OCI-LY3 (cell line): ENCODE measurements around the gene DNAH14.
A peak's percentile ranks its signal among the peaks of the same experiment; 100 is the strongest.

Experiments
- H2AFZ ChIP-seq: fragments of 200-600, 300-600 bp; shearing (Covaris generic); 2 replicates; pipeline ENCODE4 v1.6.0; 2014; ENCODE audit warnings: antibody characterized with exemption, low read depth, low read length
- H3K27ac ChIP-seq: fragments of 200-600, 300-600 bp; sonication (generic); 2 replicates; pipeline ENCODE4 v1.5.1; 2014; ENCODE audit warnings: mild to moderate bottlenecking, low read length, moderate library complexity, mixed read lengths
- H3K27me3 ChIP-seq: fragments of 200-600, 300-600 bp; sonication (generic); 2 replicates; pipeline ENCODE4 v1.6.1; 2014; ENCODE audit warnings: low read depth, low read length, mixed read lengths
- H3K36me3 ChIP-seq: fragments of 200-600, 300-600 bp; sonication (generic); replicated peaks from 2 replicates; pipeline ENCODE3; 2014; ENCODE audit warnings: low read depth, low read length, mixed read lengths
- H3K4me1 ChIP-seq: fragments of 300-600, 200-600 bp; sonication (generic); 2 replicates; pipeline ENCODE4 v1.6.1; 2014; ENCODE audit warnings: low read length, mixed read lengths
- H3K4me2 ChIP-seq: fragments of 200-600, 300-600 bp; sonication (generic); 2 replicates; pipeline ENCODE4 v1.6.1; 2014; ENCODE audit warnings: low read length, mixed read lengths
- H3K4me3 ChIP-seq: fragments of 300-600, 200-600 bp; sonication (generic); 2 replicates; pipeline ENCODE4 v1.5.1; 2014; ENCODE audit warnings: antibody characterized with exemption, mild to moderate bottlenecking, low read length, moderate library complexity
- H3K79me2 ChIP-seq: fragments of 300-600, 200-600 bp; shearing (Covaris generic); 2 replicates; pipeline ENCODE4 v1.6.1; 2014; ENCODE audit warnings: mild to moderate bottlenecking, low read length, mixed read lengths
- H3K9ac ChIP-seq: fragments of 300-600, 200-600 bp; shearing (Covaris generic); 2 replicates; pipeline ENCODE4 v1.6.0; 2014; ENCODE audit warnings: mild to moderate bottlenecking, low read length, moderate library complexity
- H3K9me3 ChIP-seq: fragments of 200-600, 300-600 bp; shearing (Covaris generic); 2 replicates; pipeline ENCODE4 v1.6.1; 2014; ENCODE audit warnings: low read length, mixed read lengths; ENCODE audit not compliant: insufficient read depth
- H4K20me1 ChIP-seq: fragments of 200-600, 300-600 bp; sonication (generic); 2 replicates; pipeline ENCODE4 v1.6.1; 2016; ENCODE audit warnings: low read length, mixed read lengths; ENCODE audit not compliant: insufficient read depth
- EZH2phosphoT487 ChIP-seq: fragments of 200-600 bp; shearing (Covaris generic); IDR thresholded peaks from 2 replicates; pipeline ENCODE4 v1.6.1; 2018; ENCODE audit warnings: antibody characterized with exemption, mixed run types, low read depth
- TF ChIP-seq, protein P1 (sequence below): fragments of 200-600, 300-600 bp; sonication (generic); IDR thresholded peaks from 2 replicates; pipeline ENCODE4 v1.5.1; 2014; ENCODE audit warnings: antibody characterized with exemption, low read length, low read depth

The DNAH14 gene

DNA sequence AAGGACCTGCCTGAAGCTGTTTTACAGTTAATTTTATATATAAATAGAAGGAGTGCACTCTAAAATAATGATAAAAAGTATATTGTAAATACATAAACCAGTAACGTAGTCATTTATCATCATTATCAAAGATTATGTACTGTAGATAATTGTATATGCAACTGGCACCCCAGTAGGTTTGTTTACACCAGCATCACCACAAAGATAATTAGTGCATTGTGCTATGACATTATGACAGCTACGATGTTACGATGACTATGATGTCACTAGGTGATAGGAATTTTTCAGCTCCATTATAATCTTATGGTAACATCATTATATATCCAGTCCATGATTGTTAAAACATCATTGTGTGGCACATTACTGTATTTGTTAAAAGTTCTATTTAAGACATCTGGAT is 313.1 kb downstream of the DNAH14 start:
- TF ChIP-seq EZH2phosphoT487: no peak
- TF ChIP-seq, protein P1, sequence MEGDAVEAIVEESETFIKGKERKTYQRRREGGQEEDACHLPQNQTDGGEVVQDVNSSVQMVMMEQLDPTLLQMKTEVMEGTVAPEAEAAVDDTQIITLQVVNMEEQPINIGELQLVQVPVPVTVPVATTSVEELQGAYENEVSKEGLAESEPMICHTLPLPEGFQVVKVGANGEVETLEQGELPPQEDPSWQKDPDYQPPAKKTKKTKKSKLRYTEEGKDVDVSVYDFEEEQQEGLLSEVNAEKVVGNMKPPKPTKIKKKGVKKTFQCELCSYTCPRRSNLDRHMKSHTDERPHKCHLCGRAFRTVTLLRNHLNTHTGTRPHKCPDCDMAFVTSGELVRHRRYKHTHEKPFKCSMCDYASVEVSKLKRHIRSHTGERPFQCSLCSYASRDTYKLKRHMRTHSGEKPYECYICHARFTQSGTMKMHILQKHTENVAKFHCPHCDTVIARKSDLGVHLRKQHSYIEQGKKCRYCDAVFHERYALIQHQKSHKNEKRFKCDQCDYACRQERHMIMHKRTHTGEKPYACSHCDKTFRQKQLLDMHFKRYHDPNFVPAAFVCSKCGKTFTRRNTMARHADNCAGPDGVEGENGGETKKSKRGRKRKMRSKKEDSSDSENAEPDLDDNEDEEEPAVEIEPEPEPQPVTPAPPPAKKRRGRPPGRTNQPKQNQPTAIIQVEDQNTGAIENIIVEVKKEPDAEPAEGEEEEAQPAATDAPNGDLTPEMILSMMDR: no peak
- H3K79me2 ChIP-seq: no peaks in the 10 kb centered on the region

DNA sequence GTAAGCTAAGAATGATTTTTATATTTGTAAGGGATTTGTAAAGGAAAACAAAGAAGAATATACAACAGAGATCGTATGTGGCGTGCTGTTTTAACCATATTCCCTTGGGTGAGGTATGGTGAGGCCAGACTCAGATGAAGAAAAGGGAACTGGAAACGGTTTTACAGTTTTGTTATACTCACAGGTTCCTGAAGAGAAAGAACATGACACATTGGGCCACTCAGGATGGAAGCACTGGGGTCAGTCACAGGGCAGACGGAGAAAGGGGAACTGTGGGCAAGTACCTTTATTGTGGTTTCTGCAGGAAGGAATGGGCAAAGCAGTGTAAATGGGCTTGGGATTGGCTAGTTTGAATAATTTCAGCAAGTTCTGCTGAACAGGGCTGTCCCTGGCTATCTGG is 321.0 kb downstream of the DNAH14 start:
- no peak overlapping the region for H3K9ac ChIP-seq
- H3K4me3 ChIP-seq: peak overlapping the region; percentile 28; the same call in 1 of the 2 replicates
- no peak overlapping the region for H3K27ac ChIP-seq
- H3K36me3 ChIP-seq: peaks cover 4% of the 10 kb centered on the region
- TF ChIP-seq, protein P1: no peak
- TF ChIP-seq EZH2phosphoT487: peak; percentile 83
- peaks cover 34% of the 10 kb centered on the region for H3K27me3 ChIP-seq
- peak overlapping the region; percentile 42 for H3K4me2 ChIP-seq
- H3K9me3 ChIP-seq: no peaks in the 10 kb centered on the region
- H2AFZ ChIP-seq: no peak overlapping the region
- peaks cover 25% of the 10 kb centered on the region for H3K4me1 ChIP-seq
- no peaks in the 10 kb centered on the region for H3K79me2 ChIP-seq
- peaks cover 14% of the 10 kb centered on the region; the same call in 1 of the 2 replicates for H4K20me1 ChIP-seq

More for the DNA sequence above, 313.1 kb downstream of the DNAH14 start:
- Histone ChIP-seq H3K4me3 (no peak overlapping the region), H3K9me3 (no peaks in the 10 kb centered on the region), H3K4me2 (no peak overlapping the region), H2AFZ (no peak overlapping the region), H4K20me1 (no peaks in the 10 kb centered on the region), H3K36me3 (no peaks in the 10 kb centered on the region), H3K9ac (no peak overlapping the region), H3K4me1 (no peaks in the 10 kb centered on the region), H3K27me3 (no peaks in the 10 kb centered on the region), H3K27ac (no peak overlapping the region)

DNA sequence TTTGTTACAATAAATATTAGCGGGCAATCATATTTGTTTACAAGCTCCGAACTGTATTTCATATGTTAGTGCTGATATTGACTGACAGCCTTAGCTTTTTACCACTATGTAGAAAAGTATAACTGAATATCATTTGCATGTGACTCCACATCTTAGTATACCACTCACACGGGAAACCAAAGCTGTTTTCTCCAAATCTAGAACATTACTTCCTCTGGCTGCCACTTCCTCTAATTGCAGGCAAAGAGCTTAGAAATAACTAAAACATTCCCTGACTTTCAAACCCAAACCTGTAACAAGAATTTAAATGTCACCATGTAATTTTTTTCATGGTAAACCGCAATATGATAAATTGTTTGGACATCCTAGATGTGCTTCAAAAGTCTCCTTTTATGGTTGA is 323.7 kb downstream of the DNAH14 start:
- TF ChIP-seq, protein P1: peak; percentile 38; the same call in 1 of the 2 replicates
- TF ChIP-seq EZH2phosphoT487: no peak
- peaks cover 14% of the 10 kb centered on the region; the same call in 1 of the 2 replicates for H4K20me1 ChIP-seq
- H3K4me2 ChIP-seq: no peak overlapping the region
- no peak overlapping the region for H2AFZ ChIP-seq
- H3K79me2 ChIP-seq: no peaks in the 10 kb centered on the region
- no peak overlapping the region for H3K4me3 ChIP-seq
- no peaks in the 10 kb centered on the region for H3K9me3 ChIP-seq
- peaks cover 4% of the 10 kb centered on the region for H3K36me3 ChIP-seq
- H3K27me3 ChIP-seq: peaks cover 34% of the 10 kb centered on the region
- H3K4me1 ChIP-seq: peaks cover 25% of the 10 kb centered on the region
- no peak overlapping the region for H3K9ac ChIP-seq
- H3K27ac ChIP-seq: no peak overlapping the region

GRCh38 chr1:225253784-225254183 is 324.3 kb downstream of the DNAH14 start:
- Histone ChIP-seq H3K4me1 (peaks cover 25% of the 10 kb centered on the region), H4K20me1 (peaks cover 14% of the 10 kb centered on the region; the same call in 1 of the 2 replicates), H3K9ac (no peak overlapping the region), H3K27me3 (peaks cover 29% of the 10 kb centered on the region), H3K79me2 (no peaks in the 10 kb centered on the region), H3K4me2 (no peak overlapping the region), H2AFZ (no peak overlapping the region), H3K9me3 (no peaks in the 10 kb centered on the region), H3K27ac (no peak overlapping the region), H3K4me3 (no peak overlapping the region), H3K36me3 (peaks cover 4% of the 10 kb centered on the region)
- no peak for TF ChIP-seq EZH2phosphoT487
- TF ChIP-seq, protein P1: no peak
